Measurements from ENCODE around the gene CELA2A.
A peak's percentile ranks its signal among the peaks of the same experiment; 100 is the strongest.
"Not testable (repeated sequence)": the region's sequence is repeated elsewhere in the genome, so short reads cannot be mapped to it uniquely, and the experiment has no call there.

The CELA2A gene

DNA sequence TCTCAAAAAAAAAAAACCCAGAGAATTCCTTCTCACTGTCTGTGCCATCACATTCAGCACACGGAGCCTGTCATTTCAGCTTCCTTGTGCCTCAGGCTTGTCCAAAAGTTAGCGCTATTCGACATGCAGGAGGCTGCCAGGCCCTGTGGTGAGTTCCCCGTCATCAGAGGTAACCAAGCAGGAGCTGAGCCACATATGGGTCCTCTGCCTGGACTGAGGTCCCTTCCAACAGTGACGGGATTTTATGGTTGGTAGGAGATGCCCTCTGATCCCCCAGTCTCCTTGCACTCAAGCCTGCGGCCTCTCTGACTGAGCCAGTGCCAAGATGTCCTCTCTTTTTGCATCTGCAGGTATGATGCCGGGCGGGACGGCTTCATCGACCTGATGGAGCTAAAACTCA, 31.0 kb upstream of the CELA2A start:
- no peak for DNase-seq

DNA sequence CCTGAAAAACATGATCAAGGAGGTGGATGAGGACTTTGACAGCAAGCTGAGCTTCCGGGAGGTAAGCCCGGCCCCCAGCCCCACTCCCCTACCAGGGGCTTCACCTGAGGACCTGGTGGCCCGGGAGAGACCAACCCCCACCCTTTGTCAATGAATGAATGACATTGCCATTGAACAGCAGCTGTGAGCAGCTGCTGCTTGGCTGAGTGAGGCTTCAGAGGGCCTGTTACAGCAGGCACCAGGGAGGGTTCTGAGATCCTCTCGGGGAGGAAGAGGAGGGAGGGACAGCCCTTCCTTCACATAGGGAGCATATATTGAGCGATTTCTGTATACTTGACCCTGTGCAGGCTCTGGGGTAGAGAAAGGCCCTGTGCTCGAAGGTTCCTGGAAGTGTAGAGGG, 30.6 kb upstream of the CELA2A start:
- no peak for DNase-seq

DNA sequence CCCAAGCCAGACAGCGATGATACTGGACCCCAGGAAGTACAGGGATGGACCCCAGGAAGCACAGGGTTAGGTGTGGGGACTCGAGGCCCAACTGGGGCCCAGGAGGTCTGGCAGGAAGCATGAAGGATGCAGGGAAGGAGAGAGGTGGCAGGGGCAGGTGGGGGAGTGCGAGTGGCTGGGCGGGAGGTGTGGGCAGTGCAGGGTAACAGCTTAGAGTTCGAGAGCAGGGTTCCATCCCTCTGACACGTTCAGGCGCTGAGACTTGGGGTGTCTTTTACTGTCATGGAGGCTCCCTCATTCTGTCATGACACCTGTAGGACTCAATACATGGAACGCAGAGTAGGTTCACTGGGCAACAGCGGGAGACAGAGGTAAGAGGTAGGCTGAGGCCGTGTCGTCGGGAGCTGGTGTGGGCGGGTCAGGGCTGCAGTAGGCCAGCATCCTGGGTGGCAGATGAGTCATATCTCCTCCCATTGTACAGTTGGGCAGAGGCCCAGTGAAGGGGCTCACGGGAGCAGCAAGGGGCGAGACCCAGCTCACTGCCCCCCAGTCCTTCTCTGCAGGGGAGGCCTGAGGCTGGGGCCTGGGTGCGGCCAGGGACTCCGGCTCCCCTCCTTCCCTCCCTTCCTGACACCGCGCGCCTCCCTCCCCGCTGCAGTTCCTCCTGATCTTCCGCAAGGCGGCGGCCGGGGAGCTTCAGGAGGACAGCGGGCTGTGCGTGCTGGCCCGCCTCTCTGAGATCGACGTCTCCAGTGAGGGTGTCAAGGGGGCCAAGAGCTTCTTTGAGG, 29.8 kb upstream of the CELA2A start:
- peak; percentile 40 for DNase-seq

DNA sequence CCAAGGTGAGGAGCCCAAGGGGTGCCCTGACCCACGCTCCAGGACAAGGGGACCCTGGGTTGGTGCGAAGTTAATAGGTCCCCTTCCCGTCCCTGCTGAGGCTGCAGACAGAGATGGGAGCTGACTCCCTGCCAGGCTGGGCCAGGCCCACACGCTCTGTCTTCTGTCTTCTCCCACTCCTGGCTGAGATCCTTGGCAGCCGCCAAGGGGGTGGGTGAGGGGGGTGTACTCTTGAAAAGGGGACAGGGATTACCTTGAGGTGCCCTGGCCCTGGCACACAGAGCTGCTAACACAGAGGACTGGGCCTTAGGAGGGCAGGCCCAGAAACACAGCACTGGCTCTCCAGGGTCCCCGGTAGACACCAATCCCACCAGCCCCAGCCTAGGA, 29.3 kb upstream of the CELA2A start:
- no peak for DNase-seq

DNA sequence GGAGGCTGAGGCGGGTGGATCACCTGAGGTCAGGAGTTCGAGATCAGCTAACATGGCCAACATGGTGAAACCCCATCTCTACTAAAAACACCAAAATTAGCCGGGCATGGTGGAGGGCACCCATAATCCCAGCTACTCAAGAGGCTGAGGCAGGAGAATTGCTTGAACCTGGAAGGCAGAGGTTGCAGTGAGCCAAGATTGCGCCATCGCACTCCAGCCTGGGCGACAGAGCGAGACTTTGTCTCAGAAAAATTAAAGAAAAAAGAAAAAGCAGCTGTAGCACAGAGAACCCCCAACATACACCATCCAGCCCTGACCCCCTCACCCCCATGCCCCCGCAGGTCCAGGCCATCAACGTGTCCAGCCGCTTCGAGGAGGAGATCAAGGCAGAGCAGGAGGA, 28.3 kb upstream of the CELA2A start:
- not testable (repeated sequence) for DNase-seq

GRCh38 chr1:15428815-15429435, 27.6 kb upstream of the CELA2A start:
- DNase-seq, result no peak

GRCh38 chr1:15429701-15430149, 26.8 kb upstream of the CELA2A start:
- DNase-seq, result peak; percentile 37

GRCh38 chr1:15430787-15431570, 25.6 kb upstream of the CELA2A start:
- DNase-seq, result peak; percentile 42

- no peak for DNase-seq
Observed at GRCh38 chr1:15431571-15431948, 25.0 kb upstream of the CELA2A start.

- no peak for DNase-seq
Observed at GRCh38 chr1:15432324-15432723, 24.2 kb upstream of the CELA2A start.

GRCh38 chr1:15433471-15433870, 23.1 kb upstream of the CELA2A start:
- DNase-seq, result no peak

DNA sequence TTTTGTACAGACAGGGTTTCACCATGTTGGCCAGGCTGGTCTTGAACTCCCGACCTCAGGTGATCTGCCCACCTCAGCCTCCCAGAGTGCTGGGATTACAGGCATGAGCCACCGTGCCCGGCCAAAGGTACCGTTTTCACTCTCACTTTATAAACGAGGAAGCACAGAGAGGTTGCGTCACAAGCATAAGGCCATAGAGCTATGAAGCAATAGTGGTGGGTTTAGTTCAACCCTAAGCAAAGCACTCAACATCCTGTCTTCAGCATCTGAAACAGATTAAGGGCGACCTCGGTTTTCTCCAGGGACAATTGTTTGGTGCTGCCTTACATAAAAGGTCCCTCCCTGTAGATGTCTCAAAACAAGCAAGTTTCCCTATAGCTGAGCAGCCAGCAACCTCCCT, 21.8 kb upstream of the CELA2A start:
- DNase-seq, result peak; percentile 32

- no peak for DNase-seq
Observed at GRCh38 chr1:15435239-15436077, 21.1 kb upstream of the CELA2A start.

- DNase-seq, result no peak
Observed at GRCh38 chr1:15436881-15437442, 19.6 kb upstream of the CELA2A start.

GRCh38 chr1:15439325-15439724, 17.2 kb upstream of the CELA2A start:
- no peak for DNase-seq

DNA sequence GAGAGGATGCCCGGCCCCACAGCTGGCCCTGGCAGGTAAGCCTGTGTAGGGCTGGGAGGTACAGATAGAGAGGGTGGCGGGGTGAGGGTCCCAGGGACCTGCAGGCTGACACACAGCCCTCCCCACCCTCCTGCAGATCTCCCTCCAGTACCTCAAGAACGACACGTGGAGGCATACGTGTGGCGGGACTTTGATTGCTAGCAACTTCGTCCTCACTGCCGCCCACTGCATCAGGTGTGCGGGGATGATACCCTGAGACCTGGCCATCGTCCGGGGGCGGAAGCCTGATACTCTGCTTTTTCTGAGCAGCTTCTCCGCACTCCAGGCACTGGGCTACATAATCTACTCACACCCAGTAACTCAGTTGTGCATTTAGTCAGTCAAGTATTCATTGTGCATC, 16.2 kb upstream of the CELA2A start:
- DNase-seq, result no peak

GRCh38 chr1:15441247-15441646, 15.3 kb upstream of the CELA2A start:
- DNase-seq, result no peak

DNA sequence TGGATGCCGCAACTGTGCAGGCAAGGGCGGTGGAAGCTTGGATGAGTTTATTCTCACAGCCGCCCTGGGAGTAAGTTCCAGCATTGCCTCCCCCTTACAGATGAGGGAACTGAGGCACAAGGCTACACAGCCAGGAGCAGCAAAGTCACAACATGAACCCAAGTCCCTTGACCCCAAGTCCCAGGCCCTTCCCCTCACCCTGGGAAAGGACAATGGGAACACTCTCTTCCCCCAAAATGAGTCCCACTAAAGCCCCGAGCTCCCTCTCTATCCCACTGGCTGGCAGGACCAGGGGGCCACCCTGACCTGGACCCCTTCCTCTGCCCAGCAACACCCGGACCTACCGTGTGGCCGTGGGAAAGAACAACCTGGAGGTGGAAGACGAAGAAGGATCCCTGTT, 14.4 kb upstream of the CELA2A start:
- no peak for DNase-seq

DNA sequence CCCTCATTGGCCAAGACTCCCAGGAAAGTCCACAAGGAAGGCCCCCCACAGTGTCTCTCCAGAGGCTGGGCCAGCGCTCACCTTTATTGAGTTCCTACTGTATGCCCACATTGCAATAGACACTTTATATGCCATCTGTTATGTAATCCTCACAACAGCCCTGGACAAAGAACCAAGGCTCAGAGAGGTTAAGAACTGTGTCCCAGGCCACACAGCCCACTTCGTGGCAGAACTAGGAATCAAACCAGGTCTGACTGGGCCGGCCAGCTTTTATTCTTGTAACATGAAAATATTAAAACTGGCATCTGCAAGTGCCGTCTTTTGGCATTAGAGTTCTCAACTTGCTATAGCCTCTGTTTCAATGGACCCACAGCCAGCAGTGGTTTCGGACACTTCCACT, 13.8 kb upstream of the CELA2A start:
- DNase-seq, result no peak

DNA sequence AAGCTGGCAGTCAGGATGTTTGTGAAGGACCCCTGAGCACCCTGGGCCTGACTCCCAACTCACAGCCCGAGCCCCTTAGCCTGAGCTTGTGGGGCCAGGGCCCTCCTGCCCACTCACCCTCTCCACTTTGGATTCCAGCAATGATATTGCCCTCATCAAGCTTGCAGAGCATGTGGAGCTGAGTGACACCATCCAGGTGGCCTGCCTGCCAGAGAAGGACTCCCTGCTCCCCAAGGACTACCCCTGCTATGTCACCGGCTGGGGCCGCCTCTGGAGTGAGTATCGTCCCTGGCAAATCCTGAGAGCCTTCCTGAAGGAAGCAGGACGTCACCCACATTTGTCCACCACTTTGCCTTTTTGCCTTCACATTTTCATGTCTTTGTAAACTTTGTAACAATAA, 13.3 kb upstream of the CELA2A start:
- no peak for DNase-seq

GRCh38 chr1:15444468-15445389, 11.8 kb upstream of the CELA2A start:
- no peak for DNase-seq

Measured in fibroblast of skin of right biceps (primary cell).